ENCODE data around the gene EYA3.

DNA sequence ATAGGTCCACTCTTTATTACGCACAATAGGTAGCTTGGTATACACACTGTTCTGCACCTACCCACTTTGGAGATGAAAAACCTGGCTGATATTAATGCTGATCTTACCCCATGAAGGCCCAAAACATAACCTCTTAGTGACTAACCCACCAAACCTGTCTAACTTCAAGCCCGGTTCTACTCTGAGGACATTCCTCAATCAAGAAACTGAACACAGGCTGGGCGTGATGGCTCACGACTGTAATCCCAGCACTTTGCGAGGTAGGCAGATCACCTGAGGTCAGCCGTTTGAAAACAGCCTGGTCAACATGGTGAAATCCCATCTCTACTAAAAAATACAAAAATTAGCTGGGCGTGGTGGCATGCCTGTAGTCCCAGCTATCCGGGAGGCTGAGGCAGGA is 50.5 kb downstream of the EYA3 start:
- no peak for TF ChIP-seq CTCF (conservative IDR thresholded peaks at IDR 0.05; ENCODE audit: low read depth, low read length)
- TF ChIP-seq EZH2 (IDR thresholded peaks at IDR 0.05; ENCODE audit: low read length, unreplicated experiment): no peak

Data from PC-3 (cell line).